ENCODE data around the gene VWF. TPM values are rescaled to one million over a fixed set of nuclear protein-coding genes. Genes with fewer than 3 reads are reported as not detected.

Gene VWF
- total RNA-seq, 1 experiment from 2014 or later: 0.41 TPM

- Mint-ChIP-seq H3K9me3 (ENCODE audit: unreplicated experiment) (no peaks in the 10 kb centered on the region), H3K27ac (ENCODE audit: unreplicated experiment) (no peak overlapping the region), H3K4me3 (ENCODE audit: unreplicated experiment) (no peak overlapping the region), H3K27me3 (ENCODE audit: insufficient read depth, unreplicated experiment) (no peaks in the 10 kb centered on the region), H3K4me1 (ENCODE audit: low read depth, unreplicated experiment) (no peaks in the 10 kb centered on the region), H3K36me3 (ENCODE audit: insufficient read depth, unreplicated experiment) (no peaks in the 10 kb centered on the region)
- CTCF ChIA-PET: no interaction called here
- no peak for TF ChIP-seq CTCF (IDR thresholded peaks at IDR 0.05; ENCODE audit: insufficient read depth in 1 of 2, low read depth in 1 of 2, low read length in 1 of 2, severe bottlenecking in 1 of 2, unreplicated experiment in 1 of 2)
- intact Hi-C loops (cut with micrococcal nuclease; ENCODE audit: unreplicated experiment): no loop called here
- POLR2A ChIA-PET: no interaction called here
- BruUV-seq (replicated peaks): no TSS peak
- no peak overlapping the region for H3K4me3 ChIP-seq (ENCODE audit: low read depth, low read length)
- DNase-seq: no peak
- H3K27me3 ChIP-seq (replicated peaks; ENCODE audit: control insufficient read depth, insufficient read depth, low read length): no peaks in the 10 kb centered on the region
- no peaks in the 10 kb centered on the region for H3K4me1 ChIP-seq
- H3K36me3 ChIP-seq (ENCODE audit: control insufficient read depth, insufficient read depth, low read length): no peaks in the 10 kb centered on the region
- peaks cover 4% of the 10 kb centered on the region; the same call in 1 of the 2 replicates for H3K9me3 ChIP-seq
Observed at GRCh38 chr12:6099316-6099715, 25.2 kb downstream of the VWF start.

DNA sequence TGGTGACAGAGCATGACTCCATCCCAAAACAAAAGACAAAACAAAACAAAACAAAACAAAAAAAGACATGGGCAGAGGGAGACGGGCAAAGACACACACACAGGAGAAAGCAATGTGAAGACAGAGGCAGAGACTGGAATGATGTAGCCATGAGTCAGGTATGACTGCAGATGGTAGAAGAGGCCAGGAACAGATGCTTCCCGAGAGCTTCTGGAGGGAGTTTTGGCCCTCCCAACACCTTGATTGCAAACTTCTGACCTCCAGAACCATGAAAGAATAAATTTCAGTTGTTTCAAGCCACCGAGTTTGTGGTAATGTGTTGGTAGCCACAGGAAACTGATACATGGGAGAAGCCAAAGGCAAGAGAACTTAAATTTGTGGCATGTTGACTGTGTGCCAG, 27.1 kb downstream of the VWF start:
- no peaks in the 10 kb centered on the region for H3K9me3 Mint-ChIP-seq (ENCODE audit: unreplicated experiment)
- no peak for DNase-seq
- H3K36me3 Mint-ChIP-seq (ENCODE audit: insufficient read depth, unreplicated experiment): no peaks in the 10 kb centered on the region
- H3K27ac Mint-ChIP-seq (ENCODE audit: unreplicated experiment): no peak overlapping the region
- POLR2A ChIA-PET: no interaction called here
- Histone ChIP-seq H3K9me3 (peaks cover 4% of the 10 kb centered on the region; the same call in 1 of the 2 replicates), H3K27me3 (replicated peaks; ENCODE audit: control insufficient read depth, insufficient read depth, low read length) (no peaks in the 10 kb centered on the region), H3K36me3 (ENCODE audit: control insufficient read depth, insufficient read depth, low read length) (no peaks in the 10 kb centered on the region), H3K4me3 (ENCODE audit: low read depth, low read length) (no peak overlapping the region), H3K4me1 (peaks cover 13% of the 10 kb centered on the region)
- TF ChIP-seq CTCF (IDR thresholded peaks at IDR 0.05; ENCODE audit: insufficient read depth in 1 of 2, low read depth in 1 of 2, low read length in 1 of 2, severe bottlenecking in 1 of 2, unreplicated experiment in 1 of 2): no peak
- intact Hi-C loops (cut with micrococcal nuclease; ENCODE audit: unreplicated experiment): no loop called here
- CTCF ChIA-PET: no interaction called here
- H3K27me3 Mint-ChIP-seq (ENCODE audit: insufficient read depth, unreplicated experiment): no peaks in the 10 kb centered on the region
- no TSS peak for BruUV-seq (replicated peaks)
- no peak overlapping the region for H3K4me3 Mint-ChIP-seq (ENCODE audit: unreplicated experiment)
- H3K4me1 Mint-ChIP-seq (ENCODE audit: low read depth, unreplicated experiment): peaks cover 17% of the 10 kb centered on the region

- H3K27ac Mint-ChIP-seq (ENCODE audit: unreplicated experiment): no peak overlapping the region
- peaks cover 18% of the 10 kb centered on the region for H3K4me1 Mint-ChIP-seq (ENCODE audit: low read depth, unreplicated experiment)
- H3K36me3 Mint-ChIP-seq (ENCODE audit: insufficient read depth, unreplicated experiment): no peaks in the 10 kb centered on the region
- intact Hi-C loops (cut with micrococcal nuclease; ENCODE audit: unreplicated experiment): no loop called here
- H3K4me1 ChIP-seq: peaks cover 13% of the 10 kb centered on the region
- no peak for DNase-seq
- ChIA-PET POLR2A (no interaction called here), CTCF (interaction anchor here (0.7 to 0.8 kb wide), 2 partner anchors 26 to 59 kb away, joined by 4 to 5 read pairs; no protein-coding TSS in a partner anchor)
- H3K36me3 ChIP-seq (ENCODE audit: control insufficient read depth, insufficient read depth, low read length): no peaks in the 10 kb centered on the region
- H3K27me3 ChIP-seq (replicated peaks; ENCODE audit: control insufficient read depth, insufficient read depth, low read length): no peaks in the 10 kb centered on the region
- no peaks in the 10 kb centered on the region for H3K27me3 Mint-ChIP-seq (ENCODE audit: insufficient read depth, unreplicated experiment)
- H3K9me3 Mint-ChIP-seq (ENCODE audit: unreplicated experiment): no peaks in the 10 kb centered on the region
- BruUV-seq (replicated peaks): no TSS peak
- H3K9me3 ChIP-seq: peaks cover 4% of the 10 kb centered on the region; the same call in 1 of the 2 replicates
- H3K4me3 Mint-ChIP-seq (ENCODE audit: unreplicated experiment): no peak overlapping the region
- H3K4me3 ChIP-seq (ENCODE audit: low read depth, low read length): no peak overlapping the region
- TF ChIP-seq CTCF (IDR thresholded peaks at IDR 0.05; ENCODE audit: insufficient read depth in 1 of 2, low read depth in 1 of 2, low read length in 1 of 2, severe bottlenecking in 1 of 2, unreplicated experiment in 1 of 2): no peak
Observed at GRCh38 chr12:6096527-6096926, 27.9 kb downstream of the VWF start.

Data from Caco-2 (cell line).